Measurements from ENCODE around the gene RIPPLY3. TPM values are rescaled to one million over a fixed set of nuclear protein-coding genes. Genes with fewer than 3 reads are reported as not detected.

RIPPLY3 gene
- 0.22 and 0.51 TPM in 2 replicates for polyA plus RNA-seq (2014; cell fraction: cytosol; rRNA removed)
- polyA plus RNA-seq (2014; cell fraction: nucleus; rRNA removed) = 0.07 and 1.2 TPM in 2 replicates

- DNase-seq (ENCODE audit: low spot score) = peak; percentile 22
Observed at GRCh38 chr21:37006486-37007291, at the start of gene RIPPLY3. TSS of gene RIPPLY3 (plus strand) at chr21:37006702. CDS start at chr21:37006773, 71 bp downstream.

- DNase-seq (ENCODE audit: low spot score) = no peak
Observed at GRCh38 chr21:36959020-36959835, 47.3 kb upstream of the RIPPLY3 start.

- no peak for DNase-seq (ENCODE audit: low spot score)
Observed at GRCh38 chr21:36960676-36961284, 45.7 kb upstream of the RIPPLY3 start.

- DNase-seq (ENCODE audit: low spot score) = peak; percentile 64
Observed at GRCh38 chr21:36962098-36962780, 44.3 kb upstream of the RIPPLY3 start.

- DNase-seq (ENCODE audit: low spot score) = no peak
Observed at GRCh38 chr21:36964398-36964797, 42.1 kb upstream of the RIPPLY3 start.

- no peak for DNase-seq (ENCODE audit: low spot score)
Observed at GRCh38 chr21:36964827-36965719, 41.4 kb upstream of the RIPPLY3 start.

GRCh38 chr21:36965720-36966065, 40.8 kb upstream of the RIPPLY3 start:
- no peak for DNase-seq (ENCODE audit: low spot score)

GRCh38 chr21:36966066-36966820, 40.3 kb upstream of the RIPPLY3 start, which contains the start of gene HLCS:
TSS of gene HLCS (minus strand) at chr21:36966669. CDS start at chr21:36966638, 31 bp downstream.
- peak; percentile 49 for DNase-seq (ENCODE audit: low spot score)

- peak; percentile 65 for DNase-seq (ENCODE audit: low spot score)
Observed at GRCh38 chr21:36966821-36967768, 39.4 kb upstream of the RIPPLY3 start.

GRCh38 chr21:36968414-36968813, 38.1 kb upstream of the RIPPLY3 start:
- DNase-seq (ENCODE audit: low spot score) = no peak

- DNase-seq (ENCODE audit: low spot score) = no peak
Observed at GRCh38 chr21:36968976-36969375, 37.5 kb upstream of the RIPPLY3 start.

GRCh38 chr21:36973986-36974850, 32.3 kb upstream of the RIPPLY3 start:
- DNase-seq (ENCODE audit: low spot score) = no peak

GRCh38 chr21:36974851-36975192, 31.7 kb upstream of the RIPPLY3 start:
- DNase-seq (ENCODE audit: low spot score) = no peak

GRCh38 chr21:36976228-36976861, 30.2 kb upstream of the RIPPLY3 start:
- no peak for DNase-seq (ENCODE audit: low spot score)

- peak; percentile 77 for DNase-seq (ENCODE audit: low spot score)
Observed at GRCh38 chr21:36976882-36977651, 29.4 kb upstream of the RIPPLY3 start.

Measured in SK-N-DZ (cell line).